ENCODE data around the gene PCA3.
"Not testable (repeated sequence)": the region's sequence is repeated elsewhere in the genome, so short reads cannot be mapped to it uniquely, and the experiment has no call there.

GRCh38 chr9:76742890-76743289, 21.3 kb upstream of the PCA3 start:
- TF ChIP-seq NFXL1 (IDR thresholded peaks at IDR 0.05; ENCODE audit: borderline replicate concordance); BACH1 (IDR thresholded peaks at IDR 0.05; ENCODE audit: borderline replicate concordance); MYC (IDR thresholded peaks at IDR 0.05; ENCODE audit: insufficient read depth, insufficient read length, insufficient replicate concordance, low read length, severe bottlenecking); EZH2 (IDR thresholded peaks at IDR 0.05; ENCODE audit: borderline replicate concordance, control insufficient read depth, low read depth, low read length); TCF3 (IDR thresholded peaks at IDR 0.05; ENCODE audit: borderline replicate concordance, insufficient read depth, low read depth, low read length); POLR2A (IDR thresholded peaks at IDR 0.05; ENCODE audit: low read depth, low read length); CTCF (IDR thresholded peaks at IDR 0.05 in 2 of 3, conservative IDR thresholded peaks at IDR 0.05 in 1 of 3; ENCODE audit: control insufficient read depth in 2 of 3, extremely low read depth in 1 of 3, insufficient read depth in 1 of 3, low read depth in 3 of 3, low read length in 3 of 3): not testable (repeated sequence)

Measured in GM12878 (cell line).